ENCODE measurements around the gene PRKAG2.
"Not testable (repeated sequence)": the region's sequence is repeated elsewhere in the genome, so short reads cannot be mapped to it uniquely, and the experiment has no call there.

The PRKAG2 gene

DNA sequence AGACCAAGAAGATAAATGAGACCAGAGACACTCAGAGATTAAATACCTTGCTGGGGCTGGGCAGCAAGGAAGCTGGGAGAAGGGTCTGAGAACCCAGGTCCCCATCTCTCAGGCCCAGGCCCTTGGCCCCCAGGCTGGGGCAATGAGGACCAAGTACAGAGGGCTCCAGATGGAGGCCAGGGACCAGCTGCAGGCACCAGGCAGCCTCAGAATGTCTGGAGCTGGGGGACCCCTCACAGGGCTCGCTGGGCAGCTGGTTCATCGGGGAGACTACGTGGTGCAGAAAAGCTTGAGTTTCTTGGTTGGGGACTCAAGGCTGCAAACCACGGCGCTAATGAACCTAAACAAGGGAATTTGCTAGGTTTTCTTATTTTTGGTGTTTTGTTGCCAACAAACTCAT is 75.6 kb downstream of the PRKAG2 start:
- DNase-seq (ENCODE audit: low read depth in 2 of 2): no peak

- no peak for DNase-seq (ENCODE audit: low read depth in 2 of 2)
These were observed 76.1 kb downstream of the PRKAG2 start for GRCh38 chr7:151800861-151801260.

- DNase-seq (ENCODE audit: low read depth in 2 of 2): no peak
These were observed 76.5 kb downstream of the PRKAG2 start for GRCh38 chr7:151800391-151800790.

DNA sequence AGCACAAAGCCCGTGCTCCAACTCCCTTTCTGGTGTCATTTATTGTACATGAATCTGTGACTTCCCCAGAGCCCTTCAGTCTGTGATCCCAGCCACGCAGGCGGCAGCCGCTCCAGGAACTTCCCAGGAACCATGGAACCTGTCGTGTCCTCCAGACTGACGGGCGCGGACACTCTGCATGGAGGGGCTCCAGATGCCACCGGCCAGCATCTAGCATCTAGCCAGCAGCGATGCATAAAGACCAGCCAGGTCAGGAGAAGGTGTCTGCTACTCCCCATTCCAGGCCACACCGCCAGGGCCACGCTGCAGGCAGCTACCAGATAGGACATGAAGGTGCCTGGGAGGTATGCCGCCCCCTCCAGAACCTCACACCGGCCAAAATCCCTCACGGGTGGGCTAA is 77.4 kb downstream of the PRKAG2 start:
- no peak for DNase-seq (ENCODE audit: low read depth in 2 of 2)

GRCh38 chr7:151798851-151799448 is 78.0 kb downstream of the PRKAG2 start:
- DNase-seq (ENCODE audit: low read depth in 2 of 2): no peak

GRCh38 chr7:151797667-151798307 is 79.1 kb downstream of the PRKAG2 start:
- not testable (repeated sequence) for DNase-seq (ENCODE audit: low read depth in 2 of 2)

GRCh38 chr7:151796871-151797537 is 79.9 kb downstream of the PRKAG2 start:
- DNase-seq (ENCODE audit: low read depth in 2 of 2): no peak

GRCh38 chr7:151796091-151796870 is 80.6 kb downstream of the PRKAG2 start:
- no peak for DNase-seq (ENCODE audit: low read depth in 2 of 2)

- peak; percentile 66 to 75 for DNase-seq (ENCODE audit: low read depth in 2 of 2)
These were observed 81.6 kb downstream of the PRKAG2 start for GRCh38 chr7:151795168-151795811.

DNA sequence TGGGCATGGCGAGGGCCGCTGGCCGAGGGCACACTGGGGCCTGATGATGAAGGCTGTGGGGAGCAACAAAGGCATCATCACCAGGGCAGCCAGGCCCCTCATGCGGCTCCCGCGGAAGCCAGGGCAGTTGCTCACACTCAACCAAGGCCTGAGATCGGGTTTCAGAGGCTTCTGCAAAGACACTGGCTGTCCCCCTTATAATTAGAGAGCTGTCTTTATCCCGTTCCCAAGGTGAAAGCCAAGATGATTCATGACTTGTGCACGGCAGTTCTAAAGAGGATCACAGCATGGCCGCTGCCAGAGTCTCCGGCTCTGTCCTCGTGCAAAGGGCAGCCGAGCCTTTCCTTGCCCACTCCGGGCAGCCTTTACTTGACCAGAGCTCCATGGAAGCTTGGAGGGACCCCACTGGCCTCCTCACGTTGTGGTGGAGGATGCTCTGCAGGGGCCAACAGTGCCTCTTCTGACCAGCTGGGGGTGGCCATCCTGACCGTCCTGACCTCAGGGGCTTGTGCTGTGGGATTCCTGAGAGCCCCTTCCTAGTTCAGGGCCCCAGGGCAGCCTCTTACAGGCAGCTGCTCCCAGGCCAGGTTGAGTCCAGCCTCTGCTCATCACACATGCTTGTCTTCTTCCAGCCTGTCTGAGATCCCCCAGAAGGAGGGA is 82.3 kb downstream of the PRKAG2 start:
- no peak for DNase-seq (ENCODE audit: low read depth in 2 of 2)

DNA sequence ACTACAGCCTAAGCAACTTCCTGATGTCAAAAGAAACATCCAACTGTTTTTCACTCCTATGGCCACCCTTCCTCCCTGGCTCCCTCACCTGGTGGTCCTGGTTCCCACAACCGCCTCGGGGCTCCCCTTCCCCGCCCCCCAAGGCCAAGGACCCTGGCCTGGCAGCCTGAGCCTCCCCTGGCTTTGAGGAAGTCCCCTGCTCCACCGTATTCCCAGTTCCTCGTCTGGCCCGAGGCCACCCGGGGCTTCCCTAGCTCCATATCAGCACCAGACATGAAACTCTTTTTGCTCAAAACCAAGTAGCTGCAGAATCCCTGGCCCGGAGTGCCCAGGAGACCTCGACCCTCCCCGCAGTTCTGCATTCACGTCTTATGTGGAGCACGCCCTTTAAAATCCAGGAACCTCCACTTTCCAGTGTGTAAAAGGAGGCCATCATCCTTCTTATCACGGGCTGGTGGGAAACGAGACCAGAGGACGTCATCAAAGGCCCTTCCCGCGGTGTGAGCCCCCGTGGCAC is 82.9 kb downstream of the PRKAG2 start:
- DNase-seq (ENCODE audit: low read depth in 2 of 2): no peak

GRCh38 chr7:151793531-151793951 is 83.4 kb downstream of the PRKAG2 start:
- no peak for DNase-seq (ENCODE audit: low read depth in 2 of 2)

DNA sequence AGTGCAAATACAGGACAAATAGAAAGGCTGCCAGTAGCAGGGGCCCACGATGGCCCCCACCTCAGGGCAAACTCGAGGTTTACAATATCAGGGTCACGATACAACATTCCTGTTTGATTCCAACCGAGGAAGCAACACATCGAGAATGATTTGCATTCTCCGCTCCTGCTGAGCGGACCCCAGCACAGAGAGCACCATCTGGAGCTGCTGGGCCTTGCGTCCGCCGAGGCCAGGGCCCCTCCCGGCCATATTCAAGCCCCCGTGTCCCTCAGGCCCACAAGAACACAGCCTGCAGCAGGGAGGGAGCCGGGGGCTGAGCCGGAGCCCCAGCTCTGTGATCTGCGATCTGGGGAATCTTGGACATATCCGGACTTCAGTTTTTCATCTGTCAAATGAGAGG is 84.3 kb downstream of the PRKAG2 start:
- DNase-seq (ENCODE audit: low read depth in 2 of 2): no peak

GRCh38 chr7:151792086-151792485 is 84.8 kb downstream of the PRKAG2 start:
- DNase-seq (ENCODE audit: low read depth in 2 of 2): no peak

- no peak for DNase-seq (ENCODE audit: low read depth in 2 of 2)
These were observed 85.9 kb downstream of the PRKAG2 start for GRCh38 chr7:151790830-151791620.

DNA sequence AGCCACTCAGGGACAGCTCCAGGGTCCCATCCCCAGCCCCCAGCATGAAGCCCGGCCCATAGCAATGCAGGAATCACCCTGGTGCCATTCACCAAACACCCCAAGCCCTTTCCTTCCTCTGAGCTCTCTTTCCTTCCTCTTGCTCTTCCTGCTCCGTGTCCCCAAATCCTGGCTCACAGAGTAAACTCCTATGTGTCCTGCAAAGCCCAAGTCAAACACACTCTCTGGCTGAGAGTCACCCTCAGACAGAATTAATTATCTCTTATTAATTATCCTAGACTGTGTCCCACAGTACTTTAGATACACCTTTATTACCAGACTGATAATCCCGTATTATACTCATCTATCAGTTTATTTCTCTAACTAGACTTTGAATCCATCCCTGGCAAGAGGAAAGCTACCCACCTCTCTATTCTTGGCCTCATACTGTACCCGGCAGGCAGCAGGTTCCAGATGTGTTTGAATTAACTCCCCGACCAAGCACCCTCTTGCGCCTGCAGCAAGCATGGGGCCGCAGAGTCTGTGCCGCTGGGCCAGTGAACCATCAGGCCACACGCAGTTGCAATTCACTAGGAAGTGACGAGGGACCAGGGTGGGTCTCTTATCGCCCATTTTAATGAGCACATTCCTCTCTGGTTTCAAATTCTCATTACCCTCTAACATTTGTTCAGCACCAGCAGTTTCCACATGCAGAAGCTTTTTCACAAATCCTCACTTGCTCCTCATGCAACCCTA is 86.7 kb downstream of the PRKAG2 start:
- DNase-seq (ENCODE audit: low read depth in 2 of 2): no peak

- no peak for DNase-seq (ENCODE audit: low read depth in 2 of 2)
These were observed 87.5 kb downstream of the PRKAG2 start for GRCh38 chr7:151789380-151789947.

DNA sequence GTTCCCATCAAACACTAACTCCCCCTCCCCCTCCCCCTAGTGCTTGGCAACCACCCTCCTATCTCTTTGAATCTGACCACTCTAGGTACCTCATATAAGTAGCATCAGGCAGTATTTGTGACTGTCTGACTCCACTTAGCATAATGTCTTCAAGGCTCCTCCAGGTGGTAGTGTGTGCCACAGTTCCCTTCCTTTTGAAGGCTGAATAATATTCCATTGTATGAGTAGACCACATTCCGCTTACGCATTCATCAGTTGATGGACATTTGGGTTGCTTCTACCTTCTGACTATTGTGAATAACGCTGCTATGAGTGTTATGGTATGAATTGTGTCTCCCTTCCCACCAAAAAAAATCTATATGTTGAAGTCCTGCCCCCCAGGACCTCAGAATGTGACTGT is 89.6 kb downstream of the PRKAG2 start:
- DNase-seq (ENCODE audit: low read depth in 2 of 2): no peak

- DNase-seq (ENCODE audit: low read depth in 2 of 2): no peak
These were observed 90.0 kb downstream of the PRKAG2 start for GRCh38 chr7:151786936-151787335.

Measured in stimulated activated CD8-positive, alpha-beta memory T cell treated with anti-CD3 and anti-CD28 coated beads, Interleukin-7, amount 100 ng/mL, for 4 hours (primary cell).